NCI-H1092 treated with DMSO at 0.1 percent for 48 hours (cell line): Measurements from ENCODE around the gene TYMP.
"Not testable (repeated sequence)": the region's sequence is repeated elsewhere in the genome, so short reads cannot be mapped to it uniquely, and the experiment has no call there.

Source experiments
- DNase-seq: peaks from one replicate; lab custom pipeline; 2025; lab: John Stamatoyannopoulos, UW

The TYMP gene

DNA sequence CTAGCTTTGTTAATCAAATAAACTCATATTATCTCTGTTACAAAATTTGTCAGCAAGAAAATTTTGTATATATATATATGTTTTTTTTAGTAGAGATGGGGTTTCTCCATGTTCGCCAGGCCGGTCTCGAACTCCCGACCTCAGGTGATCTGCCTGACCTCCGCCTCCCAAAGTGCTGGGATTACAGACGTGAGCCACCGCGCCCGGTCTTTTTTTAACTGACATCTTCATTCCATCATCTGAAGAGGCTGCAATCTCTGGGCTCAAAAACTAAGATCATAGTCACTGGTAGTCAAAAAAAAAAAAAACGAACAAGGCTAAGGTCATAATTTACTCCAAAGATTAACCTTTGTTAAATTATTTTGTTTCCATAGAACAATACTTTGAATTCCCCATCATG is 10.6 kb upstream of the TYMP start:
- DNase-seq: no peak

DNA sequence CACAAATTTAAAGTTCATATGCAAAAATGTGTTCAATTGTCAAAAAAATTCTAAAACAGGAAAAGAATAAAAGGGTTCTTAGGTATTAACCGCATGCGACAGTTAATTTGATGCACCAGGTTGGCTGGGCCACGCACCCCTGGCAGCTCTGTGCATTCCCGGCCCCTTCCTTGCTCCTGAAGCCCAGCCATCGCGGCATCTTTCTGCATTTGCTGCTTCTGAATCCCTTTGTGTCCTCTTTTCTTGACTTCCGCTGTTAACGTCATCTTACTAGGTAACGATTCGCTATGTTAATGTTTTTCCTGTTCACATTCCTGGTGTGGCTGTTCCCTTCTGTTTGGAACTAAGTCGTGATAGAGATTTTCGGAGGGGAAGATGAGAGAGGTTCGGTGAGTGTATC is 8.0 kb upstream of the TYMP start:
- no peak for DNase-seq

DNA sequence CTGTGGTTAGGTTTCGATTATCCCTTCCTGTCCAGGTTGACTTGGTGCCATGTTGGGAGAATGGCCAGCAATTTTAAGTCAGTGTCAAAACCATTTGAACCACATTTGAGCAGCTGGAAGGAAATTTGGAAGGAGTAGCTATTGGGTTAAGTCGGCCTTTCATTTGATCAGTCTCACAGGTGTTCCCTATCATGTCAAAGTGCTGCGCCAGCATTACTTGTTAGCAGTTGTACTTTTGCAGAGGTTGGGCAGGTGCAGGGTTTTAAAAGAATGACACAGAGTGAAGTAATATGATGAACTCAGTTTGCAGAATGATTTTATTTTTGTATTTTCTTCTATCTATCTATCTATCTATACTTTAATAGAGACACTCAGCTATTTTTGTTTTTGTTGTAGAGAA is 6.4 kb upstream of the TYMP start:
- DNase-seq: no peak

DNA sequence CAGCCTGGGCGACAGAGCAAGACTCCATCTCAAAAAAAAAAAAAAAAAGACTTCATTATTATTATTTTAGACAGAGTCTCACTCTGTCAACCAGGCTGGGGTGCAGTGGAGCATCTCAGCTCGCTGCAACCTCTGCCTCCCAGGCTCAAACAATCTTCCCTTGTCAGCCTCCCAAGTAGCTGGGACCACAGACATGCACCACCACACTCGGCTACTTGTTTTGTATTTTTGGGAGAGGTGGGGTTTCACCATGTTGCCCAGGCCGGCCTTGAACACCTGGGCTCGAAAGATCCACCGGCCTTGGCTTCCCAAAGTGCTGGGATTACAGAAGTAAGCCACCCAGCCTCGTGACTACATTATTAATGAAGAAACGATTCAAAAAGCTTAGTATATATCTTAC is 5.3 kb upstream of the TYMP start:
- no peak for DNase-seq

DNA sequence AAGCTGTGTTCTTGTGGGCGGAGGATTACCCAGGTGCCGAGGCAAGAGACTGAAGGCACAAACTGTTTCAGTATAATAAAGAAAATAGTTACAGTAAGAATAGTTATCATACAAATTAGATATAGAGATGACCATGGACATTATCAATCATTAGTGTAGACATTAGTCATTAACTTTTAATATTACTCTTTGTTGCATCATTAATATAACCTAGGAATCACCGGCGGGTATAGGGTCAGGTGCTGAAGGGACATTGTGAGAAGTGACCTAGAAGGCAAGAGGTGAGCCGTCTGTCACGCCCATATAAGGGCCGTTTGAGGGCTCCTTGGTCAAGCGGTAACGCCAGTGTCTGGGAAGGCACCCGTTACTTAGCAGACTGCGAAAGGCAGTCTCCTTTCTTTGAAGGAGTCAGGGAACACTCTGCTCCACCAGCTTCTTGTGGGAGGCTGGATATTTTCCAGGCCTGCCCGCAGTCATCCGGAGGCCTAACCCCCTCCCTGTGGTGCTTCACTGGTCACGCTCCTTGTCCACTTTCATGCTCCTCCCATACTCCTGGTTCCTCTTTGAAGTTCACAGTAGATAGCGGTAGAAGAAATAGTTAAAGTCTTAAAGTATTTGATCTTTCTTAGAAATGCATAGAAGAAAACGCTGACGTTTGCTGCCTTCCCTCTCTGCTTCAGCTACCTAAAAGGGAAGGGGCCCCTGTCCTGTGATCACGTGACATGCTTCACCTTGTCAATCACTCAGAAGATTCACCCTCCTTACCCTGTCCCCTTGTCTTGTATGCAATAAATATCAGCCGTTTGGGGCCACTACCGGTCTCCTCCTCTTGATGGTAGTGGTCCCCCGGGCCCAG is 4.3 kb upstream of the TYMP start:
- not testable (repeated sequence) for DNase-seq

DNA sequence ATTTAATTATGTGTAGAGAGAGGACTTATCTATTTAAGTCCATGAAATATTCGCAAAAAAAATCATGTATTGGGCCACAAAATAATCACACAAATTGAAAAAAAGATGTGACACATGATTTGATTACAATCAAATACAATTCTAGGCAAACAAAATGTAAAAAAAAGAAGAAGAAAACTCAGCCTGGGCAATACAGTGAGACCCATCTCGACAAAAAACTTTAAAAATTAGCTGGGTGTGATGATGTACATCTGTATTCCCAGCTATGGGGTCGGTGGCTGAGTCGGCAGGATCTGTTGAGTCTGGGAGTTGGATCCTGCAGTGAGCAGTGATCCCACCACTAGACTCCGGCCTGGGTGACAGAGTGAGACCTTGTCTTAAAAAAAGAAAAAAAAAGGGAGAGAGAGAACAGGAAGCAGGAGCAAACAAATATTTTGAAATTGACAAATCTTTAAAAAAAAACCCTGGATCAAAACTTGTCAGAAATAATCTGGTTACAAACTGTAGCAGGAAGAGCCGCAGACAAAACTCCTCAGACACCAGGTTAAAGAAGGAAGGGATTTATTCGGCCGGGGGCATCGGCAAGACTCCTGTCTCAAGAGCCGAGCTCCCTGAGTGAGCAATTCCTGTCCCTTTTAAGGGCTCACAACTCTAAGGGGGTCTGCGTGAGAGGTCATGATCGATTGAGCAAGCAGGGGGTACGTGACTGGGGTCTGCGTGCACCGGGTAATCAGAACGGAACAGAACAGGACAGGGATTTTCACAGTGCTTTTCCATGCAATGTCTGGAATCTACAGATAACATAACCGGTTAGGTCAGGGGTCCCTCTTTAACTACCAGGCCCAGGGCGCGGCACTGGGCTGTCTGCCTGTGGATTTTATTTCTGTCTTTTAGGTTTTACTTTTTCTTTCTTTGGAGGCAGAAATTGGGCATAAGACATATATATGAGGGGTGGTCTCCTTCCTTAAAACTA is 3.3 kb upstream of the TYMP start:
- no peak for DNase-seq

DNA sequence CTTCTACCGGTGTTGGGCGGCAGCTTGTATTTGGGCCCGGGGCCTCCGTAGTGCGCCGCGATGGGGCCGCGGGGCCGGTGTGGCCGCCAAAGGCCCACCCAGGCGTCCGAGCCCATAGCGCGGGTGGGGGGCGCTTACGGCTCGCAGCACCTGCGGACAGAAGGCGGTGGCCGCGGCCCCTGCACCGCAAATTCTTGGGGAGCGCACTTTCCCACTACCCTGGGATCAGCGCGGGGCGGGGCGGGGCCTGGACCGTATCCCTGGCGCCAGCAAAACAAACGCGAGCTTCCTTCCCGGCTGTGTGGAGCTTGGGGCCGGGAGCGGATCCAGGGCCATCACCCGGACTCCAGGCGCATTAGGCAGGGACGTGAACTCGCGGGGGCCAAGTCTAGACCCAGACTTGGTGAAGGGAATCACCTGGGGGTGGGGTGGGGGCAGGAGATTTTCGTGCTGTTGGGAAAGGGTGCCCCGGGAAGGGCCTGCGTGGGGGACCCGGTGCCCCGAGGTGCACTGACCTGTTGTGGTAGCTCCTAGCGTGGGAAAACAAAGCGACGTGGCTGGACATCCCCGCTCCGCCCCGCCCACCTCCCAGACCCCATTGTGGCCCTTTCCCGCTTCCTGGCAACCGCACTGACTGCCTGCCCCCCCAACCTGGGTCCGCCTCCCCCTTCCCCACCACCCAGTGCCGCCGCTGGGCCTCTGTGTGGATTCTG is 2.3 kb upstream of the TYMP start:
- DNase-seq: no peak

DNA sequence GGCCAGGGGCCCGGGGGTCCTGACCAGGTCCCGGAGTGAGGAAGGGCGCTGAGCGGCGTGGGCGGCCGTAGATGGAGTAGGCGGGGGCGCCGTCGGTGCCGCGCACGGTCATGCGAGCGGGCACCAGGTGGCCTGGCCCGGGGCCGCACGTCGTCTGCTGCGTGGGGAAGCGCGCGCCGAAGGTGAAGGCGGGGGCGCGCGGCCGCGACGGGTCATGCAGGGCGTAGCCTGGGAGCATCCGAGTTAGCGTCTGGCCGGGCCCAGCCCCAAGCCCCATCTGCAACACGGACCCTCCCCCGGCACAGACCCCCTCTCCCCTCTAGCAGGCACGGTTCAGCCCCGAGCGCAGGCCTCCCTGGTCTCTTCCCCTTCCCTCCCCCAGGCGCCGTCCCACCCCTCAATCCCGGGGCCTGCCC is 1.7 kb upstream of the TYMP start:
- no peak for DNase-seq

DNA sequence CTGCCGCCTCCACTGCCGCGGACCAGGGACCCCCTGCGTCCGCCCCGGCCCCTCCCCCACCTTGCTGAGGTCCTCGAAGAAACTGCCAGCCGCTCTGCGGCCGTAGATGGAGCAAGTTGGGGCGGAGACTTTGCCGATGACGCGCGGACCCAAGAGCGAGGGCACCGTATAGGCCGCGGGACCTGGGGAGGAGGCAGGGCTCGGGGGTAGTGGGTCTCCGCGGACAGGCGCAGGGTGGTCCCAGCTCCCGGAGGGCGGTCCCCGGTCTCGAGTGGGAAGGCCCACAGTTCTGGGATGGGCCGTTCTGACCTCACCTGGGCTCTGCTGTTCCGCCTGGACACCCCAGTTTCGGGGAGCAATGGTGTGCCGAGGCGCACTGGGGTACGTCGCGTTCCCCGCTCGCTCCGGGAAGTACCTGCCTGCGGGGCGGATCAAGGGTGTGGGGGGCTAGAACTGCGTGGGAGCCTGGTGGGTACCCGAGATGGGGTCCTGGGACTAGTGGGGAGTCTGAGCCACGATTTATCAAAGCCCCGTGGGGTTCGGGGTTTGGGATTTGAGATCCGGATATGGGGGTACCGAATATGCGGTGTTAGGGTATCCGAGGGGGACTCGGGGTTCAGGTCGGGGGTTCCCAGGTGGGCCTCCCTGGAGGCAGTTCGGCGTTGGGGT is 1.2 kb upstream of the TYMP start:
- DNase-seq: no peak

DNA sequence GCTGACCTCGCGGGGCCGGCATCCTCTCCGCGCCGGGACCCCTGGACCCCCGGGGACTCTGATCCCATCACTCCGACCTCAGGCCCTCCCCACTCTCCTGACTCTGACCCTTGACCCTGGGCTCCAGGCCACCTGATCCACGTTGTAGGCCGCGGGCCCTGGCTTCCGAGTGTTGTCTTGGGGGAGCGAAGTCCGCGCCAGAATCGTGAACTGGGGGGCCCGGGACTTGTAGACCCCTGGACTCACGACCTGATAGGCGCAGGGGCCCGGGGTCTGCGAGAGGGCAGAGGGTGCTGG is 716 bp upstream of the TYMP start:
- no peak for DNase-seq

DNA sequence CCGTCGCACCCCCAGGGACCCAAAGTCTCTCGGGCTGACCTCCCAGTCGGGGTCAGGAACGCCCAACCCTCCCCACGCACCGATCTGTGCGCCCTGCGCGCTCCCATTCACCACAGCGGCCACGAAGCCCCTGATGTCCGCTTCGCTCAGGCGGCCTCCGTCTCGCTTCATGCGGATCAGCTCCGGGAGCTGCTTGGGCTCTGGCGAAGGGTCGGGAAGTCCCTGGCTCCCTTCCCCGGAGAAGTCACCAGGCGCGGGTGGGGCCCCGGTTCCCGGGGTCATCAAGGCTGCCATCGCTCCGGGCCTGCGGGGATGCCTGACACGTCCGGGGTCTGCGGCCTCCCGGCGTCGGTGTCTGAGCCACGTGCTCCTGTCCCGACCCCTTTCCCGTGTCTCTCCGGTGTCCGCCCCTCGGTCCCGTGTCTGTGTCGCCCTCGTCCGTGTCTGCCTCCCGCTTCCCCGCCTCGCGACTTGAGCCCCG is 356 bp downstream of the TYMP start:
- DNase-seq: no peak

DNA sequence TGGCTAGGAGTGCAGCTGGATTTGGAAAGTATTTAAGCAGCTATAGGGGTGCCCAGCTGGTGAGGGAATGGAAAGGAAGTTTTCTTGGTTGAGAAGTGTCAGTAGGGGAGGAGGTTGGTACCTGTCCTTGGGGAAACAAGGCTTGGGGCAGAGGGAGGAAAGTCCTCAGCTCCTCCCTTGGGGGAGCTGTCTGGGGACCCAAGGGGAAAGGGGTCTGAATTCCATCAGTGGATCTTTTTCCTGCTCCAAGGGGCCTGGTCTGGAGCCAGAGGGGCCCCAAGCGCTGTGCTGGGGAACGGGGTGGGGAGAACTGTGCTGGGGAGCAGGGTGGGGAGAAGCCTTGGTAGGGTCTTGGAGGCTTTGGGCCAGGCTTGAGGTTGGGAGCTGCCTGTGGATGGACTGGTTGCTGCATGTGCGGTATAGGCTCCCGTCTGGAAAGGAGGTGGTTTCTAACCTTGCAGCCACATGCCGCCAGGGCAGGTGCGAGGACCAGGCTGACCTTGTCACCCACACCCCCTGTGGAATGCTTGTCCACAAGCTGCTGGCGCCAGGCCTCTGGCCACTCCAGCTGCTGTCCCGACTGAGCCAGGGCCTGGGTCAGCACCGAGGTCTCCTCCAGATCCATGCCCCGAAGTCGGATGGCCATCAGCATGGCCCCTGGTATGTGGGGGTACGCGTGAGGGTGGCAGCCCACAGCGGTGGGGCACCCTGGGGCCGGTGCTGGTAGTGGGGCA is 963 bp downstream of the TYMP start:
- no peak for DNase-seq

DNA sequence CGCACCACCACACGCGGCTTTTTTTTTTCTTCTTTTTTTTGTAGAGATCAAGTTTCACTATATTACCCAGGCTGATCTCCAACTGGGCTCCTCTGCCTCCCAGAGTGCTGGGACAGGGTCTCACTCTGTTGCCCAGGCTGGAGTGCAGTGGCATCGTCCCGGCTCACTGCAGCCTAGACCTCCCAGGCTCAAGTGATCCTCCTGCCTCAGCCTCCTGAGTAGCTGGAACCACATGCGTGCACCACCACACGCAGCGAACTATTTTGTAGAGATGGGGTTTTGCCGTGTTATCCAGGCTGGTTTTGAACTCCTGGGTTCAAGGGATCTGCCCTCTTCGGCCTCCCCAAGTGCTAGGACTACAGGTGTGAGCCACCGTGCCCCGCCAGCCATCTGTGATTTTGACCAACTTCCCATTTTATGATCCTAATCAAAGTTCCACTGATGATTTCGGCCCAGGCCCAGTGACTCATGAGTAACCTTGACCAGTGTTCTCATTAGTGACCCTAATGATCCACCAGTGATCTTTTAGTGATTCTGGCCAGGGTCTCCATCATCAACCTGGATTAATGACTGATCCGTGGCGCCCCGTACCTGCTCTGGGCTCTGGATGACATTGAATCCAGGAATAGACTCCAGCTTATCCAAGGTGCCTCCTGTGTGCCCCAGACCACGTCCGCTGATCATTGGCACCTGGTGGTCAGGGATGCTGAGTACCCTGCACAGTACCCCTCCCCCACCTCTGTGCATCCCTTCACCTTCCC is 1.7 kb downstream of the TYMP start:
- DNase-seq: no peak

DNA sequence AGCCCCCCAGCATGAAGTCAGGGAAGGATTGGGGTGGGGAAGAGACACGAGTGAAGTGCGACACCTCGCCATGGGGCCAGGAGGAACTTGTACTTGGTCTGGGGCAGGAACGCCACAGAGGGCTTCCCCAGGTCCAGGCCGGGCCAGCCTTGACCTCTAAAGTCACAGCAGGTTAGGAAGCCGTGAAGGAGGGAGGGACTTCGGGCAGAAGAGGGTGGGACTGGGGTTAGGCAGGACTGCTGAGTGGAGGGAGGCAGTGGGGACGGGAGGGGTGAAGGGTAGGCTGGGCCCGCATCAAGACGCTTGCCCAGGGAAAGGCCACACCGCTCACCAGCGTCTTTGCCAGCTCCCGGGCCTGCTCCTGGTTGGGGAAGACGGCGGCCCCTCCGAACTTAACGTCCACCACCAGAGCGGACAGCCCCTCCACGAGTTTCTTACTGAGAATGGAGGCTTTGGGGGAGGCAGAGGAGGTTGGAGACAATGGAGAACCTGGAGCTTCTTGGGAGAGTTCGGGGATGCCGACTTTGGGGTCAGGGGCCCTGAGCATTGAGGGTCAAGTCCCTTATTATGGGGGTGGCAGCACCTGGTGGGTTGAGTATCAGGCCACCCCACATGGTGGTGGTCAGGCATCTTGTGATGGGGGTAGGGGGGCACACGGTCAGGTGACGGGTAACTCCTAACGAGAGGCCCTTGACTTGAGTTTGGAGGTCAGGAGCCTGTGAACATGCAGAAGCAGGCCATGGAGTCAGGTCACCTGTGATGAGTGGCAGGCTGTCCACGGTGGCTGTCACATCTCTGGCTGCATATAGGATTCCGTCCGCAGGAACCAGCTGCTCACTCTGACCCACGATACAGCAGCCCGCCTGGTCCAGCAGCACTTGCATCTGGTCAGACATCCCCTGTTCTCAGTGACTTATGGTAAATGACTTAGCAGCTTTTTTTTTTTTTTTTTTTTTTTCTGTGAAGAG is 2.7 kb downstream of the TYMP start:
- no peak for DNase-seq

DNA sequence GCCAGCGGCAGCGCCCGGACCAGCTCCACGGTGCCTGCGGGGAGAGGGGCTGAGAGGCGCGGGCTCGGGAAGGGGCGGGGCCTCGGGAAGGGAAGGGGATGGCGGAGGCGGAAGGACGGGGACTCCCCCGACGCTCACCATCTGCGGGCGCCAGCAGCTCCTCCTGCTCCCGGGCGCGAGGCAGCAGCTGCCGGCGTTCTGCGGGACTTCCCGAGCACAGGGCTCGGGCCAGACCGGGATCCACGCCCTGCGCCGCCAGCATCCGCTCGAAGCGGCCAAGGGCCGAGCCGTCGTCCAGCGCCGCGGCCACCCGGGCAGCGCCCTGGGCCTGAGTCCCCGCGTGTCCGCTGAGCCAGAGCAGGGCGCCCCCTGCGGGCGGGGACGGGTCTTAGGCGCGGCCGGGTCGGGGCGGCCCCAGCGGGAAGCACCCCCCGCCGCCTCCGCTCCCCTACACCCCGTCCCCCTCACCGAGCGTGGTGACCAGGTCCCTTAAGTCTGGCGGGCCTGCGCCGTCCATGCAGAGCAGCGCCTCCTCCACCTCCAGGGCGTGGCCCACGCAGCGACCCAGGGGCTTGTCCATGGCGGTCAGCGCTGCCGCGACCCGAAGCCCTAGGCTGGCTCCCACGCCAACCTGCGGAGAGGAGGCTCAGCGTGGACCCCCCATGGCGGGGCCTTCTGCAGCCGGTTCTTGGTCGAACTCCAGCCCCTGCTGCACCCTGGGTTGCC is 3.5 kb downstream of the TYMP start:
- peak; percentile 40 for DNase-seq

DNA sequence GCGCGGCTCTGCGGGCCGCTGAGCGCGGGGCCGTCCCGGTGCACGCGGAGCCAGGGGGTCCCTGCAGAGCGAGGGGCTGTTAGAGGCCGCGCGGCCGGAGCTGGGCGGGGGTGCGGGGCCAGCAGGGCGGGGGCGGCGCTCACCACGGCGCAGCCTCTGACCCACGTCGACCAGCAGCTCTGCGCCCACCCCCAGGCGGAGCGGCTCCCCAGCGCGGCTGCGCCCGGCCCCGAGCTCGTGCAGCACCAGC is 4.0 kb downstream of the TYMP start:
- DNase-seq: no peak

DNA sequence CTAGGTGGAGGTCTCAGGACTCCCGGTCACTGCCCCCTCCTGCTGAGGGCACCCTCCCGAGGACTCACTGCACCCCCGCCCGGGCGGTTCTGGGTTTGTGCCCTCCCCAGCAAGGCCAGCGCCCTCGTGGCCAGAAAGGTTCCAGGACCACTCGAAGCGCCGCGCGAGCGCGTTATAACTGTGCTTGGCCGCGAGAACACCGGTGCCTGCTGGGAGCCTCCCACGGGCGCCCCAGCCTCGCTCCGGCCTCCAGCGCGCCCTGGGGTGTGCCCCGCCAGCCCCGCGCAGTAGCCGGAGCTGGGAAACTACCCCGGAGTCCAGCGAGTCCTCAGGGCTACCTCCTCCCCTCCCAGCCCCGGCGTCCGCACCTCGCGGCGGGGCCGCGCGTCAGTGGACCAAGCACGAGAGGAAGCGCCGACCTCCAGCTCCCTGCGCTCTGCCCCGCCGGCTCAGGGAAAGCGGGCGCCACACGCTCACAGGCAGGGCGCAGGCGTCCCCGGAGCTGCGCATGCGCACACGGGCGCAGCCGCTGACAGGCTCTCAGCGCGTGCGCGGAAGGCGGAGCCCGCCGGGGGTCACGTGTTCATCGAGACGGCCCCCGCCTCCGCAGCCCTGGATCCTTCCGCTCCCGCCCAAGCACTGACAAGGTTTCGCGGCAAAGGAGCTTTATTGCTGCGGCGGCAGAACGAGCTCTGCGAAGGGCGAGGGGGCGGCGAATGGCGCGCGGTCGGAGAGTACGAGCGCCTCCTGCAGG is 4.5 kb downstream of the TYMP start, which contains the start of gene SCO2:
Gene SCO2, minus strand, starts transcription at position 495 of the 754 bp plus-strand sequence. CDS start 1,187 bp downstream, outside the sequence.
- DNase-seq: peak; percentile 70

DNA sequence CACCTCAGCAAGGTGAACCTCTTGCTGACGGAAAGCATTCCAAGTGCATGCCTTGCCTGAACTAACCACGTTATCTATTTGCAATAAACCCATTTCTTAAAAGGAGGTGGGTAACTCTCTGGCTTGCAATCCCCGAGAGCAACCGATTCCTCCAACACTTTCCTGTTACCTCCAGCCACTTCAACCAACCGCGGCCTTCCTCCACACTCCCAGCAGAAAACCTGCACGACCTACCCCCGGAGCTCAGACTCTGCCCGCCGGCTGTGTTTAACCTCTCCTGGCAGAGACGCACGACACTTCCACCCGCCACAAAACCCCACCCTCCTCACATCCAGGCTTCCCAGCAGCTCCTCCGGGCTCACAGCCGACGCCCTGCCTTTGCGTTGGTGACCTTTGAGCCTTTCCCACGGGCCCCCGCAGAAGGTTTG is 5.1 kb downstream of the TYMP start:
- DNase-seq: no peak
